Measurements from ENCODE around the gene AIP. TPM values are rescaled to one million over a fixed set of nuclear protein-coding genes. Genes with fewer than 3 reads are reported as not detected.

AIP gene
- total and polyA plus RNA-seq, 9 of the 15 experiments (the other 6 are each of a cell fraction or from before 2014, with no cell fraction given) = 5.2 to 92.5 (median 52.7) TPM

- TF ChIP-seq FOXO4 (CRISPR knock-in tag; IDR thresholded peaks at IDR 0.05) (no peak), POLR3A (IDR thresholded peaks at IDR 0.05; ENCODE audit: borderline replicate concordance, extremely low read depth, insufficient read depth, insufficient read length) (no peak), GATAD2A (IDR thresholded peaks at IDR 0.05) (no peak), PRPF4 (IDR thresholded peaks at IDR 0.05; ENCODE audit: insufficient read depth, low read depth, low read length, poor library complexity, severe bottlenecking) (no peak), GATA2 (CRISPR knock-in tag; IDR thresholded peaks at IDR 0.05) (no peak), RBM14 (IDR thresholded peaks at IDR 0.05; ENCODE audit: borderline replicate concordance, insufficient read depth, low read depth, low read length) (no peak), PKNOX1 (IDR thresholded peaks at IDR 0.05) (no peak), CHD4 (IDR thresholded peaks at IDR 0.05; ENCODE audit: insufficient read depth, insufficient replicate concordance, low read depth, low read length, poor library complexity, severe bottlenecking) (no peak), MTA3 (IDR thresholded peaks at IDR 0.05; ENCODE audit: borderline replicate concordance) (0 out of 2 replicates have a peak, but pooled peaks have one; percentile 4), ATF2 (CRISPR knock-in tag; IDR thresholded peaks at IDR 0.05) (no peak), ZFP36 (IDR thresholded peaks at IDR 0.05; ENCODE audit: low read depth, low read length, partially characterized antibody) (no peak), PHF20 (IDR thresholded peaks at IDR 0.05; ENCODE audit: partially characterized antibody) (peak; percentile 91), GTF2B (IDR thresholded peaks at IDR 0.05; ENCODE audit: extremely low read depth, insufficient read length) (no peak), FOXA3 (CRISPR knock-in tag; conservative IDR thresholded peaks at IDR 0.05 in 1 of 2, IDR thresholded peaks at IDR 0.05 in 1 of 2) (peak in 1 of 2 experiments; percentile 80; a peak in 2 of 4 replicates), ZNF124 (CRISPR knock-in tag; IDR thresholded peaks at IDR 0.05) (no peak), XRCC5 (IDR thresholded peaks at IDR 0.05; ENCODE audit: low read depth, low read length) (0 out of 2 replicates have a peak, but pooled peaks have one; percentile 13), POLR2G (IDR thresholded peaks at IDR 0.05; ENCODE audit: low read depth, low read length) (no peak), COPS2 (conservative IDR thresholded peaks at IDR 0.05) (no peak), KLF16 (IDR thresholded peaks at IDR 0.05) (no peak), ZNF134 (CRISPR knock-in tag; conservative IDR thresholded peaks at IDR 0.05) (no peak), E2F4 (CRISPR knock-in tag; IDR thresholded peaks at IDR 0.05; ENCODE audit: low read depth) (no peak; the same call in 1 of the 2 replicates)
Observed at GRCh38 chr11:67508486-67509121, 25.8 kb downstream of the AIP start (continued).

All from K562 (cell line).